Adipose tissue (tissue), 3 donors: ENCODE measurements around the gene COL17A1. TPM values are rescaled to one million over a fixed set of nuclear protein-coding genes. Genes with fewer than 3 reads are reported as not detected.

ENCODE experiments used
- H3K27ac ChIP-seq: one replicate; pipeline ENCODE4 v1.5.1; 2013; ENCODE audit warnings: low read depth, low read length
- WGBS, 3 donors: extraction: QIAGEN DNeasy Blood & Tissue Kit; methylation state at CpG; one replicate each; pipeline ENCODE4 v1.1.7; 2013; 5-methylcytosine and 5-hydroxymethylcytosine counted together
- polyA plus RNA-seq, 3 donors: library from polyadenylated mRNA; stranded (reverse); fragments of 200-250 nt; gene quantifications; one replicate each; pipeline ENCODE4 v1.2.3, GENCODE V29; 2013
- donor health status: healthy with polysubstance abuse.
- donor health status: Bipolar disorder and iron deficiency.
- donor health status: healthy.

The COL17A1 gene
- polyA plus RNA-seq, 3 donors: 0.12 to 1.0 (median 0.45) TPM

- H3K27ac ChIP-seq: no peak overlapping the region
- 89 to 90% (median 90%) methylated on average over 7 of the region's 7 CpGs for WGBS, 3 donors
Observed at GRCh38 chr10:104038958-104039752, 46.5 kb downstream of the COL17A1 start.

GRCh38 chr10:104038537-104038936 lies 47.1 kb downstream of the COL17A1 start:
- no peak overlapping the region for H3K27ac ChIP-seq
- WGBS, 3 donors: 87 to 88% (median 87%) methylated on average over 8 of the region's 8 CpGs

GRCh38 chr10:104037261-104037951 lies 48.3 kb downstream of the COL17A1 start:
- WGBS, 3 donors: 75 to 84% (median 83%) methylated on average over 16 of the region's 16 CpGs
- H3K27ac ChIP-seq: no peak overlapping the region

- H3K27ac ChIP-seq: no peak overlapping the region
- WGBS, 3 donors: 71 to 73% (median 73%) methylated on average over 21 of the region's 21 CpGs
Observed at GRCh38 chr10:104036518-104037260, 49.0 kb downstream of the COL17A1 start.

GRCh38 chr10:104036069-104036384 lies 49.7 kb downstream of the COL17A1 start:
- H3K27ac ChIP-seq: no peak overlapping the region
- WGBS, 3 donors: 50 to 71% (median 59%) methylated on average over 3 of the region's 3 CpGs

- WGBS, 3 donors: 75 to 81% (median 75%) methylated on average over 18 of the region's 18 CpGs
- no peak overlapping the region for H3K27ac ChIP-seq
Observed at GRCh38 chr10:104035194-104036068, 50.2 kb downstream of the COL17A1 start.

GRCh38 chr10:104034401-104035193 lies 51.1 kb downstream of the COL17A1 start:
- no peak overlapping the region for H3K27ac ChIP-seq
- WGBS, 3 donors: 58 to 72% (median 62%) methylated on average over 21 to 23 of the region's 23 CpGs

GRCh38 chr10:104033966-104034365 lies 51.7 kb downstream of the COL17A1 start:
- H3K27ac ChIP-seq: no peak overlapping the region
- 85 to 90% (median 86%) methylated on average over 11 of the region's 11 CpGs for WGBS, 3 donors

GRCh38 chr10:104033401-104033930 lies 52.2 kb downstream of the COL17A1 start:
- 54 to 86% (median 61%) methylated on average over 12 of the region's 12 CpGs for WGBS, 3 donors
- H3K27ac ChIP-seq: no peak overlapping the region

- WGBS, 3 donors: 65 to 84% (median 74%) methylated on average over 7 of the region's 7 CpGs
- no peak overlapping the region for H3K27ac ChIP-seq
Observed at GRCh38 chr10:104032144-104032775, 53.4 kb downstream of the COL17A1 start.

GRCh38 chr10:104031631-104032030 lies 54.0 kb downstream of the COL17A1 start:
- H3K27ac ChIP-seq: no peak overlapping the region
- WGBS, 3 donors: 61 to 79% (median 78%) methylated on average over 2 of the region's 2 CpGs

- WGBS, 3 donors: 66 to 88% (median 67%) methylated on average over 6 of the region's 6 CpGs
- H3K27ac ChIP-seq: no peak overlapping the region
Observed at GRCh38 chr10:104029521-104029860, 56.2 kb downstream of the COL17A1 start.

GRCh38 chr10:104028823-104029520 lies 56.7 kb downstream of the COL17A1 start:
- no peak overlapping the region for H3K27ac ChIP-seq
- 75 to 83% (median 77%) methylated on average over 4 of the region's 4 CpGs for WGBS, 3 donors

GRCh38 chr10:104028146-104028545 lies 57.5 kb downstream of the COL17A1 start:
- WGBS, 3 donors: 86 to 87% (median 87%) methylated on average over 6 of the region's 6 CpGs
- H3K27ac ChIP-seq: no peak overlapping the region

GRCh38 chr10:104026762-104027161 lies 58.9 kb downstream of the COL17A1 start:
- 30 to 76% (median 72%) methylated on average over 2 of the region's 2 CpGs for WGBS, 3 donors
- H3K27ac ChIP-seq: no peak overlapping the region

- WGBS, 3 donors: 66 to 82% (median 78%) methylated on average over 5 of the region's 5 CpGs
- no peak overlapping the region for H3K27ac ChIP-seq
Observed at GRCh38 chr10:104025524-104025923, 60.2 kb downstream of the COL17A1 start.
